Brain microvascular endothelial cell (primary cell): ENCODE results near the gene LMLN.
A peak's percentile ranks its signal among the peaks of the same experiment; 100 is the strongest.
"Not testable (repeated sequence)": the region's sequence is repeated elsewhere in the genome, so short reads cannot be mapped to it uniquely, and the experiment has no call there.

Experiments
- DNase-seq: peaks from one replicate; pipeline ENCODE4 v3.0.0-alpha.2; 2020
- H3K27ac ChIP-seq: fragments of 250-450 bp; sonication (Bioruptor Pico); 2 replicates; pipeline ENCODE4 v1.5.1; 2020; ENCODE audit warnings: mild to moderate bottlenecking, moderate library complexity
- H3K27me3 ChIP-seq: fragments of 250-450 bp; sonication (Bioruptor Pico); replicated peaks from 2 replicates; pipeline ENCODE4 v1.5.1; 2020; ENCODE audit warnings: mild to moderate bottlenecking
- H3K36me3 ChIP-seq: fragments of 250-450 bp; sonication (Bioruptor Pico); replicated peaks from 2 replicates; pipeline ENCODE4 v1.5.1; 2020; ENCODE audit warnings: mild to moderate bottlenecking
- H3K4me3 ChIP-seq: 2 replicates; pipeline ENCODE4 v1.5.1; 2011; ENCODE audit warnings: low read depth, mild to moderate bottlenecking, control low read depth, low read length, moderate library complexity
- CTCF ChIP-seq: IDR thresholded peaks from 2 replicates; pipeline ENCODE4 v1.5.1; 2011; ENCODE audit warnings: low read depth, mild to moderate bottlenecking, moderate library complexity, low read length, control low read depth, inconsistent platforms; ENCODE audit errors: missing control alignments
- in situ Hi-C: cut with HindIII; loops from 2 replicates; pipeline ENCODE4 v1.10.0; 2017; ENCODE audit warnings: low sequenced_read_pairs, low pct_ligation_motif_present

LMLN gene

DNA sequence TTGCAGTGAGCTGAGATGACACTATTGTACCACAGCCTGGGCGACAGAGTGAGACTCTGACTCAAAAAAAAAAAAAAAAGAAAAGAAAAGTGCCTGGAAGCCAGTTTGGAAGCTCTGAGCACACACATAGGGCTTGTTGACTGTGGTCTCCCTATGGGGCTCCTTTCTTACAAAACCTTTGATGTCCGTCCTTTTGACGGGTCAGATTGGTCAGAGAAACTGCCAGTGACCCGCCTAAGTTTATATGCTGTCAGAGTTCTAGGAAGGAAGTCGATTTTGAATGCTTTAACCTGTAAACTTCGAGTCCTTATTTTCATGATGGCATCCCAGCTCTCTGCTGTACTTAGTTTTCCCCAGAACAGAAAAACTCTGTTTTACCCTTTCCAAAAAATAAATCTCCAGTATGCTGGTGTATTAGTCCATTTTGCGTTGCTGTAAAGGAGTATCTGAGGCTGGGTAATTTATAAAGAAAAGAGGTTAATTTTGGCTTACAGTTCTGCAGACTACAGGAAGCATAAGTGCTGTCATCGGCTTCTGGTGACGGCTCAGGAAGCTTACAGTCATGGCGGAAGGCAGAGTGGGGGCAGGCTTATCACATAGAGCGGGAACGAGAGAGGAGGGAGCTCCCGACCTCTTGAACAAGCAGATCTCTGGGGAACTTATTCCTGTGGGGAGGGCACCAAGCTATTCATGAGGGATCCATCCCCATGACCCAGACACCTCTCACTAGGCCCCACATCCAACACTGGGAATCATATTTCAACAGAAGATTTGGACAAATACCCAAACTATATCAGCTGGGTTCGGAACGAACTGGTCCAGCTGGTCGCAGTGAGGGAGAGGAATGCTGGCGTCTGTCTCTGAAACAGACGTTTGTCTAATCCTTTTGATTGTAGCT is 72.3 kb downstream of the LMLN start:
- H3K4me3 ChIP-seq: no peak overlapping the region
- no peak for DNase-seq
- no peak overlapping the region for H3K27ac ChIP-seq
- no peaks in the 10 kb centered on the region for H3K36me3 ChIP-seq
- no peak for TF ChIP-seq CTCF
- H3K27me3 ChIP-seq: no peaks in the 10 kb centered on the region
- in situ Hi-C loops: no loop called here

GRCh38 chr3:198043119-198043518 is 83.1 kb downstream of the LMLN start:
- no peaks in the 10 kb centered on the region for H3K27me3 ChIP-seq
- in situ Hi-C loops: no loop called here
- no peak for DNase-seq
- no peak for TF ChIP-seq CTCF
- no peak overlapping the region for H3K4me3 ChIP-seq
- H3K27ac ChIP-seq: no peak overlapping the region
- H3K36me3 ChIP-seq: no peaks in the 10 kb centered on the region

GRCh38 chr3:198046120-198046857 is 86.3 kb downstream of the LMLN start:
- Histone ChIP-seq H3K36me3 (no peaks in the 10 kb centered on the region), H3K27me3 (no peaks in the 10 kb centered on the region), H3K27ac (no peak overlapping the region), H3K4me3 (no peak overlapping the region)
- no peak for DNase-seq
- peak; percentile 13 for TF ChIP-seq CTCF
- in situ Hi-C loops: no loop called here

GRCh38 chr3:198048445-198048844 is 88.4 kb downstream of the LMLN start:
- Histone ChIP-seq H3K4me3 (no peak overlapping the region), H3K36me3 (no peaks in the 10 kb centered on the region), H3K27ac (no peak overlapping the region), H3K27me3 (no peaks in the 10 kb centered on the region)
- no peak for DNase-seq
- no peak for TF ChIP-seq CTCF
- in situ Hi-C loops: no loop called here

DNA sequence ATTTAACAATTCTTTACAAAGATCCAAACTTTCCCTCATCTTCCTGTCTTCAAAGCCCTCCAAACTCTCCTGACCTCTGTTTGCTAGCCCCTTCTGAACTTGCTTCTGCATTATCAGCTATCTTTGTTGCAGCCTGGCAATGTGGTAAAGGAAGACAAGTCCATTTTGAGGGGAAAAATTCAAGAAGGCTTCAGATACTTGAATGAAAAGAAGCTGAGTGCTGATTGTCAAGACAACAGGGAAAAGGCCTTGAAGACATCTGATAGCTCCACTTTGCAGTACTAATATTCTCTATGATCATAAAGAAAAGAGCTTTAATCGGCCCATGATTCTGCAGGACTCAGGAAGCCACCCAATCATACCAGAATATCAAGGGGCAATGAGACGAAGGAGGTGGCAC is 91.8 kb downstream of the LMLN start:
- no peaks in the 10 kb centered on the region for H3K36me3 ChIP-seq
- H3K27me3 ChIP-seq: no peaks in the 10 kb centered on the region
- H3K4me3 ChIP-seq: no peak overlapping the region
- TF ChIP-seq CTCF: no peak
- in situ Hi-C loops: no loop called here
- no peak overlapping the region for H3K27ac ChIP-seq
- no peak for DNase-seq

DNA sequence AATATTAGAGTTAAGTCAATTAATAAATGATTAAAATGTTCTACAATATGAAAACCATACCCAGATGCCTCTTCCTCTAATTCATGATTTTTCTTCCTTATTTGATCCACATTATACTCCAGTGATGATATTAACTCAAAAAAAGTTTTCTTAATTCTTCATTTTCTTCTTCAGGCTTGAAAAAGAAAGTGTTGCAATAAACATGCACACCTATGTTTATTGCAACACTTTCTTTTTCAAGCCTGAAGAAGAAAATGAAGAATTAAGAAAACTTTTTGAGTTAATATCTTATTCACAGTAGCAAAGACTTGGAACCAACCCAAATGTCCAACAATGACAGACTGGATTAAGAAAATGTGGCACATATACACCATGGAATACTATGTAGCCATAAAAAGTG is 93.4 kb downstream of the LMLN start:
- H3K4me3 ChIP-seq, H3K27ac ChIP-seq, H3K27me3 ChIP-seq, in situ Hi-C loops, DNase-seq, H3K36me3 ChIP-seq: not testable (repeated sequence)
